Naive thymus-derived CD8-positive, alpha-beta T cell (primary cell): ENCODE data around the gene RASA3. TPM values are rescaled to one million over a fixed set of nuclear protein-coding genes. Genes with fewer than 3 reads are reported as not detected.

Experiments used
- ATAC-seq, 2 donors: fragments of 150-1000 bp; cut with Tn5 transposase in 1 of 2; sonication (Bioruptor Pico), chemical (Tn5 transposase) in 1 of 2; 1 replicate in 1 of 2; 2 replicates in 1 of 2; pipeline ENCODE4 v1.10.0; 2021; ENCODE audit warnings: mild to moderate bottlenecking in 2 of 2, moderate library complexity in 2 of 2
- POLR2A ChIA-PET: fragments of 350-600 bp; sonication (Branson Sonifier 250); formaldehyde crosslinking; loops from one replicate; lab custom pipeline; 2021; ENCODE audit warnings: antibody characterized with exemption; lab: Charles Lee
- DNase-seq, 10 donors: peaks; one replicate each; pipeline versions ENCODE4 v3.0.0 to v3.0.0-alpha.2; 2020 to 2022
- H3K27ac Mint-ChIP-seq, 10 donors: one replicate each; pipeline ENCODE4 v1.8.0; 2020 to 2022; ENCODE audit warnings: mild to moderate bottlenecking in 10 of 10, mixed read lengths in 10 of 10, moderate library complexity in 4 of 10, inconsistent platforms in 1 of 10
- H3K27me3 Mint-ChIP-seq, 5 donors: one replicate each; pipeline ENCODE4 v1.8.0; 2021 to 2022; ENCODE audit warnings: mixed read lengths in 5 of 5
- H3K36me3 Mint-ChIP-seq, 3 donors: one replicate each; pipeline ENCODE4 v1.8.0; 2020 to 2022; ENCODE audit warnings: mixed read lengths in 3 of 3, mild to moderate bottlenecking in 2 of 3, inconsistent platforms in 1 of 3
- H3K4me1 Mint-ChIP-seq, 4 donors: one replicate each; pipeline ENCODE4 v1.8.0; 2021 to 2022; ENCODE audit warnings: mixed read lengths in 4 of 4
- H3K4me3 Mint-ChIP-seq, 10 donors: one replicate each; pipeline ENCODE4 v1.8.0; 2020 to 2022; ENCODE audit warnings: mild to moderate bottlenecking in 10 of 10, mixed read lengths in 10 of 10, moderate library complexity in 6 of 10, inconsistent platforms in 1 of 10
- H3K9me3 Mint-ChIP-seq, 9 donors: one replicate each; pipeline ENCODE4 v1.8.0; 2020 to 2022; ENCODE audit warnings: mixed read lengths in 9 of 9, mild to moderate bottlenecking in 3 of 9, inconsistent platforms in 1 of 9, moderate library complexity in 1 of 9
- polyA plus RNA-seq, 3 donors: library from polyadenylated mRNA; unstranded; fragments of 300-500 nt; fragmentation: Illumina TruSeq; gene quantifications; one replicate each; pipeline ENCODE4 v1.2.3, GENCODE V29; 2021
- total RNA-seq, 8 experiments: library from RNA in 2 of 8; stranded (reverse) in 2 of 8; gene quantifications; one replicate each; pipeline ENCODE4 v1.2.3 and lab custom pipeline; 2021 to 2026

Gene RASA3
- total and polyA plus RNA-seq, 5 experiments from 2014 or later = 62.2 to 196 (median 169) TPM

GRCh38 chr13:113981611-113982295, 150.7 kb downstream of the RASA3 start:
- peaks cover 5 to 62% (median 27%) of the 10 kb centered on the region in 3 donors for H3K36me3 Mint-ChIP-seq
- DNase-seq = peak in 1 of 10 donors; percentile 58
- no peak for ATAC-seq
- no peaks in the 10 kb centered on the region for H3K27me3 Mint-ChIP-seq
- H3K9me3 Mint-ChIP-seq = peaks cover 0 to 2% (median 0%) of the 10 kb centered on the region in 9 donors
- H3K27ac Mint-ChIP-seq = peak overlapping the region in 5 of 10 donors; percentile 28 to 65 (median 52)
- peaks cover 0 to 10% (median 7%) of the 10 kb centered on the region in 4 donors for H3K4me1 Mint-ChIP-seq
- peak overlapping the region in 3 of 10 donors; percentile 26 to 48 (median 42) for H3K4me3 Mint-ChIP-seq
- POLR2A ChIA-PET = interaction anchor here (0.6 to 2.1 kb wide), 5 partner anchors 12 to 310 kb away, joined by 3 to 9 read pairs (median 6); no protein-coding TSS in a partner anchor

GRCh38 chr13:113981194-113981605, 151.2 kb downstream of the RASA3 start:
- peaks cover 5 to 66% (median 27%) of the 10 kb centered on the region in 3 donors for H3K36me3 Mint-ChIP-seq
- POLR2A ChIA-PET = interaction anchor here (0.6 to 2.1 kb wide), 5 partner anchors 12 to 311 kb away, joined by 3 to 9 read pairs (median 6); no protein-coding TSS in a partner anchor

GRCh38 chr13:113980489-113981064, 151.8 kb downstream of the RASA3 start:
- POLR2A ChIA-PET = interaction anchor here (2.1 kb wide), 1 partner anchor 14 kb away, joined by 6 read pairs; no protein-coding TSS in a partner anchor
- Mint-ChIP-seq H3K36me3 (peaks cover 5 to 70% (median 27%) of the 10 kb centered on the region in 3 donors), H3K27ac (peak overlapping the region in 8 of 10 donors; percentile 20 to 93 (median 76)), H3K4me3 (peak overlapping the region in 4 of 10 donors; percentile 30 to 80 (median 67)), H3K9me3 (peaks cover 0 to 2% (median 0%) of the 10 kb centered on the region in 9 donors), H3K4me1 (peaks cover 0 to 10% (median 8%) of the 10 kb centered on the region in 4 donors), H3K27me3 (no peaks in the 10 kb centered on the region)
- DNase-seq (peak in 1 of 10 donors; percentile 14), ATAC-seq (no peak)

More at GRCh38 chr13:113981194-113981605, 151.2 kb downstream of the RASA3 start:
- Mint-ChIP-seq H3K27ac (peak overlapping the region in 5 of 10 donors; percentile 1 to 93 (median 72)), H3K4me3 (no peak overlapping the region), H3K27me3 (no peaks in the 10 kb centered on the region), H3K9me3 (peaks cover 0 to 2% (median 0%) of the 10 kb centered on the region in 9 donors), H3K4me1 (peaks cover 0 to 10% (median 8%) of the 10 kb centered on the region in 4 donors)
- DNase-seq = peak in 1 of 10 donors; percentile 49
- no peak for ATAC-seq

- peak overlapping the region in 3 of 10 donors; percentile 48 to 80 (median 59) for H3K4me3 Mint-ChIP-seq
- peaks cover 0 to 10% (median 8%) of the 10 kb centered on the region in 4 donors for H3K4me1 Mint-ChIP-seq
- no peaks in the 10 kb centered on the region for H3K27me3 Mint-ChIP-seq
- POLR2A ChIA-PET = interaction anchor here (0.5 to 1.2 kb wide), 2 partner anchors 122 to 129 kb away, joined by 3 to 5 read pairs; no protein-coding TSS in a partner anchor
- H3K27ac Mint-ChIP-seq = peak overlapping the region in 7 of 10 donors; percentile 49 to 93 (median 83)
- peak; percentile 21 to 22 for ATAC-seq
- H3K36me3 Mint-ChIP-seq = peaks cover 5 to 75% (median 27%) of the 10 kb centered on the region in 3 donors
- DNase-seq = peak in 1 of 10 donors; percentile 32
- peaks cover 0 to 2% (median 0%) of the 10 kb centered on the region in 9 donors for H3K9me3 Mint-ChIP-seq
Observed at GRCh38 chr13:113979791-113980471, 152.5 kb downstream of the RASA3 start.

GRCh38 chr13:113978741-113979481, 153.5 kb downstream of the RASA3 start:
- POLR2A ChIA-PET = interaction anchor here (0.6 to 1.2 kb wide), 2 partner anchors 93 to 121 kb away, joined by 3 to 5 read pairs; no protein-coding TSS in a partner anchor
- peaks cover 0 to 10% (median 8%) of the 10 kb centered on the region in 4 donors for H3K4me1 Mint-ChIP-seq
- no peaks in the 10 kb centered on the region for H3K27me3 Mint-ChIP-seq
- peak overlapping the region in 2 of 10 donors; percentile 41 to 80 for H3K4me3 Mint-ChIP-seq
- H3K27ac Mint-ChIP-seq = peak overlapping the region in 6 of 10 donors; percentile 24 to 93 (median 52)
- ATAC-seq (no peak), DNase-seq (peak in 1 of 10 donors; percentile 42)
- peaks cover 5 to 77% (median 27%) of the 10 kb centered on the region in 3 donors for H3K36me3 Mint-ChIP-seq
- peaks cover 0 to 2% (median 0%) of the 10 kb centered on the region in 9 donors for H3K9me3 Mint-ChIP-seq

- no peaks in the 10 kb centered on the region for H3K27me3 Mint-ChIP-seq
- no peak for ATAC-seq
- peaks cover 0 to 10% (median 8%) of the 10 kb centered on the region in 4 donors for H3K4me1 Mint-ChIP-seq
- H3K9me3 Mint-ChIP-seq = peaks cover 0 to 2% (median 0%) of the 10 kb centered on the region in 9 donors
- peak overlapping the region in 2 of 10 donors; percentile 41 to 67 for H3K27ac Mint-ChIP-seq
- peak in 1 of 10 donors; percentile 15 for DNase-seq
- POLR2A ChIA-PET = interaction anchor here (0.6 kb wide), 1 partner anchor 92 kb away, joined by 5 read pairs; no protein-coding TSS in a partner anchor
- H3K36me3 Mint-ChIP-seq = peaks cover 5 to 83% (median 30%) of the 10 kb centered on the region in 3 donors
- peak overlapping the region in 3 of 10 donors; percentile 20 to 38 (median 33) for H3K4me3 Mint-ChIP-seq
Observed at GRCh38 chr13:113977976-113978375, 154.4 kb downstream of the RASA3 start.

GRCh38 chr13:113976711-113977684, 155.4 kb downstream of the RASA3 start:
- Mint-ChIP-seq H3K36me3 (peaks cover 5 to 76% (median 26%) of the 10 kb centered on the region in 3 donors), H3K4me1 (peaks cover 0 to 10% (median 8%) of the 10 kb centered on the region in 4 donors), H3K9me3 (no peaks in the 10 kb centered on the region), H3K4me3 (peak overlapping the region in 3 of 10 donors; percentile 10 to 60 (median 12)), H3K27ac (peak overlapping the region in 4 of 10 donors; percentile 31 to 75 (median 70)), H3K27me3 (no peaks in the 10 kb centered on the region)
- ATAC-seq = no peak
- POLR2A ChIA-PET = no interaction called here
- DNase-seq = peak in 1 of 10 donors; percentile 54

- peak overlapping the region in 2 of 10 donors; percentile 4 to 54 for H3K4me3 Mint-ChIP-seq
- H3K27ac Mint-ChIP-seq = peak overlapping the region in 3 of 10 donors; percentile 31 to 88 (median 62)
- ATAC-seq (no peak), DNase-seq (peak in 1 of 10 donors; percentile 27)
- H3K4me1 Mint-ChIP-seq = peaks cover 0 to 7% (median 5%) of the 10 kb centered on the region in 4 donors
- POLR2A ChIA-PET = interaction anchor here (0.6 to 0.9 kb wide), 2 partner anchors 18 to 216 kb away, joined by 3 read pairs; no protein-coding TSS in a partner anchor
- H3K36me3 Mint-ChIP-seq = peaks cover 4 to 62% (median 15%) of the 10 kb centered on the region in 3 donors
- H3K27me3 Mint-ChIP-seq = no peaks in the 10 kb centered on the region
- H3K9me3 Mint-ChIP-seq = peaks cover 0 to 2% (median 0%) of the 10 kb centered on the region in 9 donors
Observed at GRCh38 chr13:113975416-113975815, 157.0 kb downstream of the RASA3 start.

GRCh38 chr13:113974304-113975281, 157.8 kb downstream of the RASA3 start:
- peak overlapping the region in 1 of 10 donors; percentile 4 for H3K4me3 Mint-ChIP-seq
- no peaks in the 10 kb centered on the region for H3K27me3 Mint-ChIP-seq
- POLR2A ChIA-PET = interaction anchor here (0.6 to 0.9 kb wide), 2 partner anchors 19 to 217 kb away, joined by 3 read pairs; no protein-coding TSS in a partner anchor
- H3K36me3 Mint-ChIP-seq = peaks cover 0 to 54% (median 10%) of the 10 kb centered on the region in 3 donors
- DNase-seq (peak in 1 of 10 donors; percentile 44), ATAC-seq (no peak)
- peaks cover 0 to 2% (median 0%) of the 10 kb centered on the region in 9 donors for H3K9me3 Mint-ChIP-seq
- H3K27ac Mint-ChIP-seq = peak overlapping the region in 2 of 10 donors; percentile 29 to 63
- H3K4me1 Mint-ChIP-seq = peaks cover 0 to 3% (median under 1%) of the 10 kb centered on the region in 4 donors
